HepG2 (cell line): ENCODE results near the gene ARMC5. TPM values are rescaled to one million over a fixed set of nuclear protein-coding genes. Genes with fewer than 3 reads are reported as not detected.
A peak's percentile ranks its signal among the peaks of the same experiment; 100 is the strongest.

Experiments
- AHDC1 ChIP-seq: sonication (generic); formaldehyde crosslinking; IDR thresholded peaks from 2 replicates; pipeline ENCODE4 v1.5.1; 2020; ENCODE audit warnings: mild to moderate bottlenecking, missing genetic modification reagents, borderline replicate concordance
- ARHGAP35 ChIP-seq: sonication (generic); formaldehyde crosslinking; IDR thresholded peaks from 2 replicates; pipeline ENCODE4 v1.9.0; 2022; ENCODE audit warnings: mild to moderate bottlenecking, inconsistent platforms, moderate library complexity, missing genetic modification reagents, borderline replicate concordance
- ATF2 ChIP-seq: sonication (generic); formaldehyde crosslinking; IDR thresholded peaks from 2 replicates; pipeline ENCODE4 v1.4.0; 2020; ENCODE audit warnings: missing genetic modification reagents
- CEBPG ChIP-seq: IDR thresholded peaks from 2 replicates; pipeline ENCODE4 v1.6.1; 2016
- CREB3 ChIP-seq: sonication (generic); formaldehyde crosslinking; IDR thresholded peaks from 2 replicates; pipeline ENCODE4 v1.5.0; 2020; ENCODE audit warnings: missing genetic modification reagents
- ELF4 ChIP-seq: sonication (generic); formaldehyde crosslinking; IDR thresholded peaks from 2 replicates; pipeline ENCODE4 v1.5.0; 2020; ENCODE audit warnings: missing genetic modification reagents, mild to moderate bottlenecking, moderate library complexity, borderline replicate concordance
- FOXK2 ChIP-seq: fragments of 450-650 bp; IDR thresholded peaks from 2 replicates; pipeline ENCODE4 v1.6.1; 2016
- GFI1 ChIP-seq: sonication (generic); formaldehyde crosslinking; IDR thresholded peaks from 2 replicates; pipeline ENCODE4 v1.5.0; 2020; ENCODE audit warnings: missing genetic modification reagents, mild to moderate bottlenecking, borderline replicate concordance
- HMGXB3 ChIP-seq: sonication (generic); formaldehyde crosslinking; IDR thresholded peaks from 2 replicates; pipeline ENCODE4 v1.4.0; 2020; ENCODE audit warnings: missing genetic modification reagents, borderline replicate concordance
- HOXA3 ChIP-seq: sonication (generic); formaldehyde crosslinking; IDR thresholded peaks from 2 replicates; pipeline ENCODE4 v1.5.0; 2020; ENCODE audit warnings: missing genetic modification reagents
- NFE2 ChIP-seq: sonication (generic); formaldehyde crosslinking; IDR thresholded peaks from 2 replicates; pipeline ENCODE4 v1.4.0; 2020; ENCODE audit warnings: missing genetic modification reagents
- NR1H2 ChIP-seq: sonication (generic); formaldehyde crosslinking; IDR thresholded peaks from 2 replicates; pipeline ENCODE4 v1.8.1; 2022; ENCODE audit warnings: low read depth, missing genetic modification reagents, borderline replicate concordance
- TMF1 ChIP-seq: sonication (generic); formaldehyde crosslinking; IDR thresholded peaks from 2 replicates; pipeline ENCODE4 v1.8.1; 2022; ENCODE audit warnings: low read depth, missing genetic modification reagents
- ZNF282 ChIP-seq: fragments of 450-650 bp; IDR thresholded peaks from 2 replicates; pipeline ENCODE4 v1.6.1; 2018; ENCODE audit not compliant: partially characterized antibody
- ZNF33B ChIP-seq: sonication (generic); formaldehyde crosslinking; IDR thresholded peaks from 2 replicates; pipeline ENCODE4 v1.5.1; 2020; ENCODE audit warnings: mild to moderate bottlenecking, missing genetic modification reagents
- ZNF446 ChIP-seq: sonication (generic); formaldehyde crosslinking; IDR thresholded peaks from 2 replicates; pipeline ENCODE4 v1.5.0; 2020; ENCODE audit warnings: mild to moderate bottlenecking, missing genetic modification reagents
- ZNF841 ChIP-seq: sonication (generic); formaldehyde crosslinking; IDR thresholded peaks from 2 replicates; pipeline ENCODE4 v1.8.1; 2023; ENCODE audit warnings: missing genetic modification reagents, borderline replicate concordance
- polyA plus RNA-seq, 8 experiments: library from polyadenylated mRNA; depleted of rRNA in 3 of 8; stranded (reverse) in 7 of 8; unstranded in 1 of 8; fragments of >200 nt; fragmentation: Illumina TruSeq in 4 of 8; extraction: Trizol in 4 of 8; gene quantifications; 2 replicates each; pipeline versions ENCODE4 v1.2.1 to v1.2.3, GENCODE V29; 2011 to 2016; ENCODE audit warnings: low read depth in 4 of 8, missing spikeins in 1 of 8, mixed read lengths in 1 of 8; ENCODE audit not compliant: insufficient read depth in 1 of 8
- total RNA-seq, 5 experiments: library from RNA; depleted of rRNA; stranded (reverse); fragments of >200 nt; fragmentation: Illumina TruSeq; extraction: Trizol; gene quantifications; 2 replicates each; pipeline ENCODE4 v1.2.3, GENCODE V29; 2016; ENCODE audit warnings: low read depth in 1 of 5

Gene ARMC5
- total and polyA plus RNA-seq, 2 of the 13 experiments (the other 11 are each of a cell fraction or from before 2014, with no cell fraction given): 10.8 to 22.3 TPM

- TF ChIP-seq GFI1 (CRISPR knock-in tag) (peak; percentile 62; the same call in 1 of the 2 replicates), NR1H2 (CRISPR knock-in tag) (no peak; the same call in 1 of the 2 replicates), ZNF446 (CRISPR knock-in tag) (peak; percentile 78; the same call in 1 of the 2 replicates), ELF4 (CRISPR knock-in tag) (peak; percentile 82; the same call in 1 of the 2 replicates), CREB3 (0 out of 2 replicates have a peak, but pooled peaks have one; percentile 12), ZNF841 (CRISPR knock-in tag) (no peak; the same call in 1 of the 2 replicates), ZNF282 (no peak), CEBPG (CRISPR knock-in tag) (peak; percentile 77), NFE2 (CRISPR knock-in tag) (no peak), AHDC1 (CRISPR knock-in tag) (peak; percentile 58; the same call in 1 of the 2 replicates), FOXK2 (peak; percentile 75), ZNF33B (no peak; the same call in 1 of the 2 replicates), HMGXB3 (CRISPR knock-in tag) (peak; percentile 68; the same call in 1 of the 2 replicates), TMF1 (CRISPR knock-in tag) (no peak), HOXA3 (CRISPR knock-in tag) (peak; percentile 90), ARHGAP35 (no peak; the same call in 1 of the 2 replicates), ATF2 (CRISPR knock-in tag) (peak; percentile 88)
- TF ChIP-seq, all 625 proteins: peak for 374
These were observed 1.0 kb upstream of the ARMC5 start (continued) for GRCh38 chr16:31458073-31458843.
